ENCODE results near the gene SLC35F3.

DNA sequence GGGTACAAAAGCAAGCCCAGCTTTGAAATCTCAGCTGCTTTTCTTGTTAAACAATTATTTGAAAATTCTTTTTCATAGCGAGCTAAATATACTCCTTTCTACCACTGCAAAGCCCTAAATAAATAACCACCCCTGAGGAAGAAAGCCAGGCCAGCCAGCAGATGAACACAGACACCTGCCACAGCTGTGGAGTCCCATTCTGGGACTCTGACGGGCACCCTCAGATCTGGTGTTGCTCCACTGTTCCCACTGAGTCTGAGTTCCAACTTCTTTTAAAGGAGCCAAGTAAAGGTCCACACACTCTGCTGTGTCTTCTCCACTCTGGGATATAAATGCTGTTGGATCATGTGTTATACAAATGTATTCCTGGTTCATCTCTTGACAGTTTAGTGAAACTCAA, 391.1 kb downstream of the SLC35F3 start:
- TF ChIP-seq, protein P1, sequence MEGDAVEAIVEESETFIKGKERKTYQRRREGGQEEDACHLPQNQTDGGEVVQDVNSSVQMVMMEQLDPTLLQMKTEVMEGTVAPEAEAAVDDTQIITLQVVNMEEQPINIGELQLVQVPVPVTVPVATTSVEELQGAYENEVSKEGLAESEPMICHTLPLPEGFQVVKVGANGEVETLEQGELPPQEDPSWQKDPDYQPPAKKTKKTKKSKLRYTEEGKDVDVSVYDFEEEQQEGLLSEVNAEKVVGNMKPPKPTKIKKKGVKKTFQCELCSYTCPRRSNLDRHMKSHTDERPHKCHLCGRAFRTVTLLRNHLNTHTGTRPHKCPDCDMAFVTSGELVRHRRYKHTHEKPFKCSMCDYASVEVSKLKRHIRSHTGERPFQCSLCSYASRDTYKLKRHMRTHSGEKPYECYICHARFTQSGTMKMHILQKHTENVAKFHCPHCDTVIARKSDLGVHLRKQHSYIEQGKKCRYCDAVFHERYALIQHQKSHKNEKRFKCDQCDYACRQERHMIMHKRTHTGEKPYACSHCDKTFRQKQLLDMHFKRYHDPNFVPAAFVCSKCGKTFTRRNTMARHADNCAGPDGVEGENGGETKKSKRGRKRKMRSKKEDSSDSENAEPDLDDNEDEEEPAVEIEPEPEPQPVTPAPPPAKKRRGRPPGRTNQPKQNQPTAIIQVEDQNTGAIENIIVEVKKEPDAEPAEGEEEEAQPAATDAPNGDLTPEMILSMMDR (IDR thresholded peaks at IDR 0.05) = no peak
- no peak for TF ChIP-seq POLR2A (IDR thresholded peaks at IDR 0.05)

Measured in suprapubic skin (tissue), 3 donors.